GM12878 (cell line): Measurements from ENCODE around the gene PARP16. TPM values are rescaled to one million over a fixed set of nuclear protein-coding genes. Genes with fewer than 3 reads are reported as not detected.

Experiments
- ATAC-seq: fragments of 200-7000 bp; cut with Tn5 transposase; 3 replicates; pipeline ENCODE4 v1.9.1; 2020; ENCODE audit warnings: mild to moderate bottlenecking, moderate library complexity
- BruUV-seq: library from RNA; stranded (reverse); fragments of 400-500 nt; replicated peaks from 2 replicates; lab custom pipeline; 2021; lab: Mats Ljungman, UMichigan
- CTCF ChIA-PET: fragments of 300-600 bp; sonication (Branson Sonifier 250); formaldehyde crosslinking; extraction: SDS; loops from one replicate; lab custom pipeline; 2021; ENCODE audit warnings: inconsistent platforms; lab: Yijun Ruan, JAX
- POLR2A ChIA-PET: fragments of 350-600 bp; formaldehyde crosslinking; extraction: SDS; loops from one replicate; lab custom pipeline; 2021; ENCODE audit warnings: inconsistent platforms; lab: Charles Lee
- RAD21 ChIA-PET: fragments of 300-600 bp; sonication (Branson Sonifier 250); formaldehyde crosslinking; loops from one replicate; lab custom pipeline; 2023; ENCODE audit warnings: antibody characterized with exemption; ENCODE audit not compliant: unreplicated experiment; lab: Charles Lee
- SMC1A ChIA-PET: fragments of 300-600 bp; sonication (Branson Sonifier 250); formaldehyde crosslinking; loops from one replicate; lab custom pipeline; 2023; ENCODE audit not compliant: unreplicated experiment, uncharacterized antibody; lab: Charles Lee
- DNase-seq: peaks from one replicate; pipeline ENCODE4 v3.0.0-alpha.2; 2011; ENCODE audit warnings: low read depth, low spot score
- FAIRE-seq: peaks from 3 replicates; lab custom pipeline; 2011; peaks lifted over from hg19 to GRCh38; lab: Jason Lieb, UNC
- H2AFZ ChIP-seq: 2 replicates; pipeline ENCODE4 v1.6.0; 2011; ENCODE audit warnings: low read depth, low read length, control low read depth; ENCODE audit not compliant: control insufficient read depth
- H3K27ac ChIP-seq: 2 replicates; pipeline ENCODE4 v1.5.1; 2011; ENCODE audit warnings: control low read depth; ENCODE audit not compliant: control insufficient read depth, insufficient read depth
- H3K27me3 ChIP-seq, 2 experiments: replicated peaks in 1 of 2; 2 replicates each; pipeline versions ENCODE4 v1.6.0 to v1.6.1; 2011; ENCODE audit warnings: low read length in 1 of 2; ENCODE audit not compliant: control insufficient read depth in 2 of 2, insufficient read depth in 2 of 2
- H3K36me3 ChIP-seq, 2 experiments: 2 replicates each; pipeline ENCODE4 v1.5.1; 2011; ENCODE audit warnings: low read length in 1 of 2; ENCODE audit not compliant: control insufficient read depth in 2 of 2, insufficient read depth in 2 of 2
- H3K4me1 ChIP-seq: 2 replicates; pipeline ENCODE4 v1.6.1; 2011; ENCODE audit warnings: mild to moderate bottlenecking, low read length, moderate library complexity, mixed read lengths; ENCODE audit not compliant: control insufficient read depth, insufficient read depth
- H3K4me2 ChIP-seq: 2 replicates; pipeline ENCODE4 v1.6.0; 2011; ENCODE audit warnings: control low read depth; ENCODE audit not compliant: control insufficient read depth, insufficient read depth
- H3K4me3 ChIP-seq: fragments of 200-600 bp; sonication (generic); 2 replicates; pipeline ENCODE4 v1.5.1; 2016
- H3K79me2 ChIP-seq: 2 replicates; pipeline ENCODE4 v1.6.0; 2011; ENCODE audit warnings: low read length; ENCODE audit not compliant: control insufficient read depth, insufficient read depth
- H3K9ac ChIP-seq: 2 replicates; pipeline ENCODE4 v1.8.0; 2011; ENCODE audit warnings: low read length, control low read depth, mixed read lengths; ENCODE audit not compliant: control insufficient read depth, insufficient read depth
- H3K9me3 ChIP-seq: replicated peaks from 3 replicates; pipeline ENCODE4 v1.5.1; 2011; ENCODE audit warnings: mild to moderate bottlenecking, low read length; ENCODE audit not compliant: control insufficient read depth, insufficient read depth
- H4K20me1 ChIP-seq: 2 replicates; pipeline ENCODE4 v1.6.0; 2011; ENCODE audit not compliant: control insufficient read depth, insufficient read depth
- ATF7 ChIP-seq: fragments of 450-650 bp; IDR thresholded peaks from 2 replicates; pipeline ENCODE4 v1.6.1; 2016; ENCODE audit warnings: low read depth, mild to moderate bottlenecking
- BACH1 ChIP-seq: fragments of 450-650 bp; IDR thresholded peaks from 2 replicates; pipeline ENCODE4 v1.6.1; 2017; ENCODE audit warnings: mild to moderate bottlenecking, borderline replicate concordance
- CBFB ChIP-seq: IDR thresholded peaks from 2 replicates; pipeline ENCODE4 v1.6.1; 2016; ENCODE audit warnings: antibody characterized with exemption, low read depth
- CHD1 ChIP-seq: IDR thresholded peaks from 2 replicates; pipeline ENCODE4 v1.6.1; 2012; ENCODE audit warnings: low read depth, low read length, improper control_type of control experiment
- CREB1 ChIP-seq: IDR thresholded peaks from 2 replicates; pipeline ENCODE4 v1.6.1; 2012; ENCODE audit warnings: low read depth, mild to moderate bottlenecking, inconsistent platforms
- EED ChIP-seq: sonication (generic); IDR thresholded peaks from 2 replicates; pipeline ENCODE4 v1.6.1; 2016; ENCODE audit warnings: antibody characterized with exemption, low read depth
- EP300 ChIP-seq, 2 experiments: fragments of 150-350 bp in 1 of 2; IDR thresholded peaks; 2 replicates each; pipeline ENCODE4 v1.6.1; 2011 to 2012; ENCODE audit warnings: low read depth in 2 of 2, low read length in 2 of 2, borderline replicate concordance in 1 of 2, improper control_type of control experiment in 1 of 2, inconsistent platforms in 1 of 2; ENCODE audit not compliant: control insufficient read depth in 1 of 2
- HCFC1 ChIP-seq: fragments of 150-350 bp; IDR thresholded peaks from 2 replicates; pipeline ENCODE4 v1.6.1; 2014; ENCODE audit warnings: low read length
- SPI1 ChIP-seq: IDR thresholded peaks from 2 replicates; pipeline ENCODE4 v1.6.1; 2011; ENCODE audit warnings: low read depth, mild to moderate bottlenecking, low read length, moderate library complexity, borderline replicate concordance; ENCODE audit not compliant: insufficient read depth
- WRNIP1 ChIP-seq: IDR thresholded peaks from 2 replicates; pipeline ENCODE4 v1.6.1; 2011; ENCODE audit warnings: low read depth, low read length, improper control_type of control experiment, borderline replicate concordance
- WGBS: methylation state at CpG from one replicate; pipeline ENCODE4 v1.1.6; 2016; ENCODE audit warnings: low lambda C conversion rate; ENCODE audit not compliant: insufficient replicate concordance, insufficient coverage; ENCODE audit errors: missing lambda C conversion rate; 5-methylcytosine and 5-hydroxymethylcytosine counted together
- in situ Hi-C: fragments of 300-500 bp; cut with MboI; formaldehyde crosslinking; loops from 9 replicates; pipeline ENCODE4 v1.14.3; 2018; ENCODE audit warnings: mixed read lengths
- intact Hi-C: fragments of 100-400 bp; cut with micrococcal nuclease; formaldehyde crosslinking; loops from one replicate; pipeline ENCODE4 v1.14.2; 2022; ENCODE audit not compliant: unreplicated experiment
- polyA plus RNA-seq, 11 experiments: library from polyadenylated mRNA; depleted of rRNA in 4 of 11; unstranded in 6 of 11; stranded (reverse) in 5 of 11; fragments of >200 nt; fragmentation: Nextera tagmentation in 4 of 11; fragmentation: Illumina TruSeq in 1 of 11; extraction: Ambion mirVana in 4 of 11; extraction: Trizol in 1 of 11; gene quantifications; 1 replicate in 1 of 11; 2 replicates in 10 of 11; pipeline versions ENCODE4 v1.2.1 to v1.2.3, GENCODE V29; 2011 to 2016; ENCODE audit warnings: inconsistent platforms in 2 of 11, missing spikeins in 2 of 11, low read depth in 1 of 11
- total RNA-seq, 4 experiments: library from RNA; depleted of rRNA in 3 of 4; stranded (reverse); fragments of >200 nt in 3 of 4; fragmentation: Illumina TruSeq in 1 of 4; extraction: Trizol in 1 of 4; gene quantifications; 2 replicates each; pipeline versions ENCODE4 v1.2.1 to v1.2.3, GENCODE V29; 2013 to 2021
- TF ChIP-seq, protein P1 (sequence below): fragments of 450-650 bp; IDR thresholded peaks from 2 replicates; pipeline ENCODE4 v1.6.1; 2017; ENCODE audit warnings: borderline replicate concordance
- TF ChIP-seq, protein P2 (sequence below): fragments of 450-650 bp; IDR thresholded peaks from 2 replicates; pipeline ENCODE4 v1.6.1; 2017; ENCODE audit warnings: mild to moderate bottlenecking, moderate library complexity
- TF ChIP-seq, protein P3 (sequence below): fragments of 450-650 bp; IDR thresholded peaks from 2 replicates; pipeline ENCODE4 v1.6.1; 2016; ENCODE audit warnings: mild to moderate bottlenecking
- TF ChIP-seq, protein P4 (sequence below): fragments of 450-650 bp; conservative IDR thresholded peaks from 2 replicates; pipeline ENCODE4 v1.6.1; 2017; ENCODE audit warnings: mild to moderate bottlenecking, moderate library complexity
- TF ChIP-seq, protein P5 (sequence below): IDR thresholded peaks from 2 replicates; pipeline ENCODE4 v1.6.1; 2011; ENCODE audit warnings: low read depth, low read length, improper control_type of control experiment, borderline replicate concordance

PARP16 gene
- total and polyA plus RNA-seq, 10 of the 15 experiments (the other 5 are each of a cell fraction or from before 2014, with no cell fraction given) = 4.9 to 15.7 (median 9.9) TPM

DNA sequence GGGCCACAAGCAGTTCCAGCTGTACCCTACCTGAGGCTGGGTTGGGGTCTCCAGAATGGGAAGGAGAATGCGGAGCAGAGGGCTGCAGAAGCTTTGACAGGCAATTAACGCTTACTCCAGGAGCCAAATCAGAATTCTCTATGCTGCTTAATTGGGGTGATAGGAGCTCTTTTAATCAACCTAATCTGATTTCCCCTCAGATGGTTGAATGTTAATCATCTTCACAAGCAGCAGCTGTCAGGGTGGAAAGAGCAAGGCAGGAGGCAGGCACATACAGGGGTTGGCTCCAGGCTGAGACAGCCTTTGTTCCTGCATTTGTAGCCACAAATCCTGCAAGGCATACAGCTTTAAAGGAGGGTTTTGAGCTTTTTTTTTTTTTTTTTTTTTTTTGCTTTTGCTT is 78.0 kb downstream of the PARP16 start:
- intact Hi-C loops = no loop called here
- POLR2A ChIA-PET = interaction anchor here (0.6 kb wide), 1 partner anchor 1979 kb away, joined by 5 read pairs; no protein-coding TSS in a partner anchor
- 67% methylated on average over 2 of the region's 2 CpGs for WGBS
- TF ChIP-seq CREB1 (no peak), CBFB (no peak), EED (no peak), BACH1 (no peak), ATF7 (no peak), EP300 (IDR thresholded peaks at IDR 0.05; ENCODE audit: borderline replicate concordance in 1 of 2, control insufficient read depth in 1 of 2, low read depth in 2 of 2, low read length in 2 of 2) (no peak), HCFC1 (no peak), WRNIP1 (no peak), SPI1 (no peak), CHD1 (no peak)
- TF ChIP-seq, protein P1, sequence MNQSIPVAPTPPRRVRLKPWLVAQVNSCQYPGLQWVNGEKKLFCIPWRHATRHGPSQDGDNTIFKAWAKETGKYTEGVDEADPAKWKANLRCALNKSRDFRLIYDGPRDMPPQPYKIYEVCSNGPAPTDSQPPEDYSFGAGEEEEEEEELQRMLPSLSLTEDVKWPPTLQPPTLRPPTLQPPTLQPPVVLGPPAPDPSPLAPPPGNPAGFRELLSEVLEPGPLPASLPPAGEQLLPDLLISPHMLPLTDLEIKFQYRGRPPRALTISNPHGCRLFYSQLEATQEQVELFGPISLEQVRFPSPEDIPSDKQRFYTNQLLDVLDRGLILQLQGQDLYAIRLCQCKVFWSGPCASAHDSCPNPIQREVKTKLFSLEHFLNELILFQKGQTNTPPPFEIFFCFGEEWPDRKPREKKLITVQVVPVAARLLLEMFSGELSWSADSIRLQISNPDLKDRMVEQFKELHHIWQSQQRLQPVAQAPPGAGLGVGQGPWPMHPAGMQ = no peak
- TF ChIP-seq, protein P2, sequence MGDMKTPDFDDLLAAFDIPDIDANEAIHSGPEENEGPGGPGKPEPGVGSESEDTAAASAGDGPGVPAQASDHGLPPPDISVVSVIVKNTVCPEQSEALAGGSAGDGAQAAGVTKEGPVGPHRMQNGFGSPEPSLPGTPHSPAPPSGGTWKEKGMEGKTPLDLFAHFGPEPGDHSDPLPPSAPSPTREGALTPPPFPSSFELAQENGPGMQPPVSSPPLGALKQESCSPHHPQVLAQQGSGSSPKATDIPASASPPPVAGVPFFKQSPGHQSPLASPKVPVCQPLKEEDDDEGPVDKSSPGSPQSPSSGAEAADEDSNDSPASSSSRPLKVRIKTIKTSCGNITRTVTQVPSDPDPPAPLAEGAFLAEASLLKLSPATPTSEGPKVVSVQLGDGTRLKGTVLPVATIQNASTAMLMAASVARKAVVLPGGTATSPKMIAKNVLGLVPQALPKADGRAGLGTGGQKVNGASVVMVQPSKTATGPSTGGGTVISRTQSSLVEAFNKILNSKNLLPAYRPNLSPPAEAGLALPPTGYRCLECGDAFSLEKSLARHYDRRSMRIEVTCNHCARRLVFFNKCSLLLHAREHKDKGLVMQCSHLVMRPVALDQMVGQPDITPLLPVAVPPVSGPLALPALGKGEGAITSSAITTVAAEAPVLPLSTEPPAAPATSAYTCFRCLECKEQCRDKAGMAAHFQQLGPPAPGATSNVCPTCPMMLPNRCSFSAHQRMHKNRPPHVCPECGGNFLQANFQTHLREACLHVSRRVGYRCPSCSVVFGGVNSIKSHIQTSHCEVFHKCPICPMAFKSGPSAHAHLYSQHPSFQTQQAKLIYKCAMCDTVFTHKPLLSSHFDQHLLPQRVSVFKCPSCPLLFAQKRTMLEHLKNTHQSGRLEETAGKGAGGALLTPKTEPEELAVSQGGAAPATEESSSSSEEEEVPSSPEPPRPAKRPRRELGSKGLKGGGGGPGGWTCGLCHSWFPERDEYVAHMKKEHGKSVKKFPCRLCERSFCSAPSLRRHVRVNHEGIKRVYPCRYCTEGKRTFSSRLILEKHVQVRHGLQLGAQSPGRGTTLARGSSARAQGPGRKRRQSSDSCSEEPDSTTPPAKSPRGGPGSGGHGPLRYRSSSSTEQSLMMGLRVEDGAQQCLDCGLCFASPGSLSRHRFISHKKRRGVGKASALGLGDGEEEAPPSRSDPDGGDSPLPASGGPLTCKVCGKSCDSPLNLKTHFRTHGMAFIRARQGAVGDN = no peak
- TF ChIP-seq, protein P3, sequence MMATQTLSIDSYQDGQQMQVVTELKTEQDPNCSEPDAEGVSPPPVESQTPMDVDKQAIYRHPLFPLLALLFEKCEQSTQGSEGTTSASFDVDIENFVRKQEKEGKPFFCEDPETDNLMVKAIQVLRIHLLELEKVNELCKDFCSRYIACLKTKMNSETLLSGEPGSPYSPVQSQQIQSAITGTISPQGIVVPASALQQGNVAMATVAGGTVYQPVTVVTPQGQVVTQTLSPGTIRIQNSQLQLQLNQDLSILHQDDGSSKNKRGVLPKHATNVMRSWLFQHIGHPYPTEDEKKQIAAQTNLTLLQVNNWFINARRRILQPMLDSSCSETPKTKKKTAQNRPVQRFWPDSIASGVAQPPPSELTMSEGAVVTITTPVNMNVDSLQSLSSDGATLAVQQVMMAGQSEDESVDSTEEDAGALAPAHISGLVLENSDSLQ = no peak
- TF ChIP-seq, protein P4, sequence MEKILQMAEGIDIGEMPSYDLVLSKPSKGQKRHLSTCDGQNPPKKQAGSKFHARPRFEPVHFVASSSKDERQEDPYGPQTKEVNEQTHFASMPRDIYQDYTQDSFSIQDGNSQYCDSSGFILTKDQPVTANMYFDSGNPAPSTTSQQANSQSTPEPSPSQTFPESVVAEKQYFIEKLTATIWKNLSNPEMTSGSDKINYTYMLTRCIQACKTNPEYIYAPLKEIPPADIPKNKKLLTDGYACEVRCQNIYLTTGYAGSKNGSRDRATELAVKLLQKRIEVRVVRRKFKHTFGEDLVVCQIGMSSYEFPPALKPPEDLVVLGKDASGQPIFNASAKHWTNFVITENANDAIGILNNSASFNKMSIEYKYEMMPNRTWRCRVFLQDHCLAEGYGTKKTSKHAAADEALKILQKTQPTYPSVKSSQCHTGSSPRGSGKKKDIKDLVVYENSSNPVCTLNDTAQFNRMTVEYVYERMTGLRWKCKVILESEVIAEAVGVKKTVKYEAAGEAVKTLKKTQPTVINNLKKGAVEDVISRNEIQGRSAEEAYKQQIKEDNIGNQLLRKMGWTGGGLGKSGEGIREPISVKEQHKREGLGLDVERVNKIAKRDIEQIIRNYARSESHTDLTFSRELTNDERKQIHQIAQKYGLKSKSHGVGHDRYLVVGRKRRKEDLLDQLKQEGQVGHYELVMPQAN = no peak
- TF ChIP-seq, protein P5, sequence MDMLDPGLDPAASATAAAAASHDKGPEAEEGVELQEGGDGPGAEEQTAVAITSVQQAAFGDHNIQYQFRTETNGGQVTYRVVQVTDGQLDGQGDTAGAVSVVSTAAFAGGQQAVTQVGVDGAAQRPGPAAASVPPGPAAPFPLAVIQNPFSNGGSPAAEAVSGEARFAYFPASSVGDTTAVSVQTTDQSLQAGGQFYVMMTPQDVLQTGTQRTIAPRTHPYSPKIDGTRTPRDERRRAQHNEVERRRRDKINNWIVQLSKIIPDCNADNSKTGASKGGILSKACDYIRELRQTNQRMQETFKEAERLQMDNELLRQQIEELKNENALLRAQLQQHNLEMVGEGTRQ = no peak

More for the DNA sequence above, 78.0 kb downstream of the PARP16 start:
- RAD21 ChIA-PET = interaction anchor here (0.7 to 1.1 kb wide), 5 partner anchors 23 to 175 kb away, joined by 3 to 4 read pairs (median 3); partner anchors contain the start of gene CLPX
- FAIRE-seq (no peak), DNase-seq (no peak), ATAC-seq (no peak)
- Histone ChIP-seq H3K4me2 (no peak overlapping the region), H3K9ac (no peak overlapping the region), H3K27ac (no peak overlapping the region), H3K79me2 (no peaks in the 10 kb centered on the region), H3K9me3 (no peaks in the 10 kb centered on the region), H2AFZ (no peak overlapping the region), H3K27me3 (no peaks in the 10 kb centered on the region; a peak in 1 of 4 replicates), H3K4me3 (no peak overlapping the region), H3K4me1 (no peaks in the 10 kb centered on the region), H4K20me1 (no peaks in the 10 kb centered on the region), H3K36me3 (no peaks in the 10 kb centered on the region)
- BruUV-seq = no TSS peak
- SMC1A ChIA-PET = interaction anchor here (0.9 to 1.5 kb wide), 4 partner anchors 13 to 77 kb away, joined by 3 to 5 read pairs (median 4); partner anchors contain the start of gene CLPX
- CTCF ChIA-PET = interaction anchor here (0.5 to 1.4 kb wide), 7 partner anchors 8 to 96 kb away, joined by 3 to 5 read pairs (median 3); partner anchors contain the start of gene RNU5B-1
- in situ Hi-C loops = no loop called here
